SK-N-SH (cell line): Measurements from ENCODE around the gene PRKCQ.

Experiments
- EP300 ChIP-seq, 2 experiments: IDR thresholded peaks; 2 replicates each; pipeline versions ENCODE4 v1.4.0 to v1.6.1; 2012; ENCODE audit warnings: borderline replicate concordance in 1 of 2, low read depth in 1 of 2, low read length in 1 of 2
- FOXJ3 ChIP-seq: sonication (generic); formaldehyde crosslinking; IDR thresholded peaks from 2 replicates; pipeline ENCODE4 v1.5.1; 2020; ENCODE audit warnings: mild to moderate bottlenecking, missing genetic modification reagents
- GABPA ChIP-seq: IDR thresholded peaks from 2 replicates; pipeline ENCODE4 v1.4.0; 2012; ENCODE audit warnings: low read depth, mild to moderate bottlenecking
- MEF2A ChIP-seq: IDR thresholded peaks from 2 replicates; pipeline ENCODE4 v1.4.0; 2012; ENCODE audit warnings: low read depth, borderline replicate concordance
- NRF1 ChIP-seq: IDR thresholded peaks from 2 replicates; pipeline ENCODE4 v1.6.1; 2012; ENCODE audit warnings: low read depth, mild to moderate bottlenecking, low read length
- POLR2AphosphoS5 ChIP-seq: IDR thresholded peaks from 2 replicates; pipeline ENCODE4 v1.6.1; 2012; ENCODE audit warnings: low read depth, low read length
- RAD21 ChIP-seq: IDR thresholded peaks from 2 replicates; pipeline ENCODE4 v1.6.1; 2012; ENCODE audit warnings: mild to moderate bottlenecking, low read length
- SMC3 ChIP-seq: IDR thresholded peaks from 2 replicates; pipeline ENCODE4 v1.6.1; 2012; ENCODE audit warnings: low read depth, low read length, improper control_type of control experiment
- TF ChIP-seq, protein P1 (sequence below): IDR thresholded peaks from 2 replicates; pipeline ENCODE4 v1.4.0; 2012; ENCODE audit warnings: low read depth
- TF ChIP-seq, protein P2 (sequence below): fragments of 200-600 bp; sonication (generic); IDR thresholded peaks from 2 replicates; pipeline ENCODE4 v1.6.1; 2017; ENCODE audit warnings: antibody characterized with exemption, mild to moderate bottlenecking, moderate library complexity

- TF ChIP-seq SMC3 = no peak
- no peak for TF ChIP-seq POLR2AphosphoS5
- TF ChIP-seq, protein P1, sequence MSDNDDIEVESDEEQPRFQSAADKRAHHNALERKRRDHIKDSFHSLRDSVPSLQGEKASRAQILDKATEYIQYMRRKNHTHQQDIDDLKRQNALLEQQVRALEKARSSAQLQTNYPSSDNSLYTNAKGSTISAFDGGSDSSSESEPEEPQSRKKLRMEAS = no peak
- TF ChIP-seq FOXJ3 = no peak
- no peak for TF ChIP-seq MEF2A
- TF ChIP-seq, protein P2, sequence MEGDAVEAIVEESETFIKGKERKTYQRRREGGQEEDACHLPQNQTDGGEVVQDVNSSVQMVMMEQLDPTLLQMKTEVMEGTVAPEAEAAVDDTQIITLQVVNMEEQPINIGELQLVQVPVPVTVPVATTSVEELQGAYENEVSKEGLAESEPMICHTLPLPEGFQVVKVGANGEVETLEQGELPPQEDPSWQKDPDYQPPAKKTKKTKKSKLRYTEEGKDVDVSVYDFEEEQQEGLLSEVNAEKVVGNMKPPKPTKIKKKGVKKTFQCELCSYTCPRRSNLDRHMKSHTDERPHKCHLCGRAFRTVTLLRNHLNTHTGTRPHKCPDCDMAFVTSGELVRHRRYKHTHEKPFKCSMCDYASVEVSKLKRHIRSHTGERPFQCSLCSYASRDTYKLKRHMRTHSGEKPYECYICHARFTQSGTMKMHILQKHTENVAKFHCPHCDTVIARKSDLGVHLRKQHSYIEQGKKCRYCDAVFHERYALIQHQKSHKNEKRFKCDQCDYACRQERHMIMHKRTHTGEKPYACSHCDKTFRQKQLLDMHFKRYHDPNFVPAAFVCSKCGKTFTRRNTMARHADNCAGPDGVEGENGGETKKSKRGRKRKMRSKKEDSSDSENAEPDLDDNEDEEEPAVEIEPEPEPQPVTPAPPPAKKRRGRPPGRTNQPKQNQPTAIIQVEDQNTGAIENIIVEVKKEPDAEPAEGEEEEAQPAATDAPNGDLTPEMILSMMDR = no peak
- no peak for TF ChIP-seq EP300 (IDR thresholded peaks at IDR 0.05; ENCODE audit: borderline replicate concordance in 1 of 2, low read depth in 1 of 2, low read length in 1 of 2)
- TF ChIP-seq RAD21 = no peak
- no peak for TF ChIP-seq NRF1
- no peak for TF ChIP-seq GABPA
These were observed 35.9 kb upstream of the PRKCQ start for GRCh38 chr10:6615971-6616370.
